NOMO-1 treated with DMSO at 0.1 percent for 48 hours (cell line): Measurements from ENCODE around the gene AIG1.

Experiments
- DNase-seq: peaks from one replicate; lab custom pipeline; 2025; ENCODE audit not compliant: unreplicated experiment; lab: John Stamatoyannopoulos, UW

Gene AIG1

GRCh38 chr6:143356101-143356880, 295.6 kb downstream of the AIG1 start:
- DNase-seq, result no peak

GRCh38 chr6:143357152-143357551, 296.5 kb downstream of the AIG1 start:
- DNase-seq, result no peak

GRCh38 chr6:143357561-143358255, 297.0 kb downstream of the AIG1 start:
- no peak for DNase-seq

GRCh38 chr6:143361536-143362191, 301.0 kb downstream of the AIG1 start:
- no peak for DNase-seq

- no peak for DNase-seq
Measured at GRCh38 chr6:143362192-143362558, 301.5 kb downstream of the AIG1 start.

GRCh38 chr6:143363299-143363698, 302.6 kb downstream of the AIG1 start:
- DNase-seq, result no peak

- DNase-seq, result peak; percentile 79
Measured at GRCh38 chr6:143368426-143368825, 307.7 kb downstream of the AIG1 start.

GRCh38 chr6:143369971-143370370, 309.3 kb downstream of the AIG1 start:
- no peak for DNase-seq

- DNase-seq, result no peak
Measured at GRCh38 chr6:143370812-143371370, 310.2 kb downstream of the AIG1 start.

GRCh38 chr6:143372199-143372882, 311.7 kb downstream of the AIG1 start:
- no peak for DNase-seq

GRCh38 chr6:143374014-143374413, 313.3 kb downstream of the AIG1 start:
- DNase-seq, result no peak

GRCh38 chr6:143375022-143375585, 314.4 kb downstream of the AIG1 start:
- DNase-seq, result no peak

GRCh38 chr6:143376375-143376774, 315.7 kb downstream of the AIG1 start:
- DNase-seq, result no peak

GRCh38 chr6:143376861-143377260, 316.2 kb downstream of the AIG1 start:
- DNase-seq, result no peak

- DNase-seq, result no peak
Measured at GRCh38 chr6:143385636-143386035, 324.9 kb downstream of the AIG1 start.

- DNase-seq, result no peak
Measured at GRCh38 chr6:143390278-143390677, 329.6 kb downstream of the AIG1 start.
